NT2/D1 (cell line): ENCODE results near the gene TMEM256.

Experiments used
- YY1 ChIP-seq: IDR thresholded peaks from 2 replicates; pipeline ENCODE4 v1.6.1; 2011; ENCODE audit not compliant: insufficient read length, insufficient read depth
- ZNF274 ChIP-seq: IDR thresholded peaks from 2 replicates; pipeline ENCODE4 v1.6.1; 2011; ENCODE audit warnings: mild to moderate bottlenecking, low read depth, low read length

DNA sequence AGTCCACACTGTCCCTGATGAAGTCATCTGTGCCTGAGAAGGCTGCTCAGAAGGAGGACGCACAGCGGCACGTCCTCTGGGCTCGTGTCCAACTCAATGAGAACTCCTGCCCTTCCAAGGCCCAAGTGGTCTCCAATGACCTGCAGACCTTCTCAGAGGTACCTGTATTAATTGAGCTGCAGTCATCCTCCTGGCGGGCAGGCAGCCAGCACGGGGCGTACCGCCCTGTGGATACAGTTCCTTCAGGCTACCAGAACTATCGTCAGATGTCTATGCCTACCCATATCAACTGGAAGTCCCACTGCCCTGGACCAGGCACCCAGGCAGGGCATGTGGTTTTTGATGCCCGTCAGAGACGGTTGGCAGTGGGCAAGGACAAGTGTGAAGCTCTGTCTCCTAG is 28.4 kb upstream of the TMEM256 start:
- TF ChIP-seq YY1 (no peak), ZNF274 (no peak)
